TTC549 (cell line): ENCODE measurements around the gene MKNK2.
"Not testable (repeated sequence)": the region's sequence is repeated elsewhere in the genome, so short reads cannot be mapped to it uniquely, and the experiment has no call there.

Experiments used
- FAIRE-seq: peaks from 2 replicates; lab custom pipeline; 2012; peaks lifted over from hg19 to GRCh38; lab: Jason Lieb, UNC

The MKNK2 gene

DNA sequence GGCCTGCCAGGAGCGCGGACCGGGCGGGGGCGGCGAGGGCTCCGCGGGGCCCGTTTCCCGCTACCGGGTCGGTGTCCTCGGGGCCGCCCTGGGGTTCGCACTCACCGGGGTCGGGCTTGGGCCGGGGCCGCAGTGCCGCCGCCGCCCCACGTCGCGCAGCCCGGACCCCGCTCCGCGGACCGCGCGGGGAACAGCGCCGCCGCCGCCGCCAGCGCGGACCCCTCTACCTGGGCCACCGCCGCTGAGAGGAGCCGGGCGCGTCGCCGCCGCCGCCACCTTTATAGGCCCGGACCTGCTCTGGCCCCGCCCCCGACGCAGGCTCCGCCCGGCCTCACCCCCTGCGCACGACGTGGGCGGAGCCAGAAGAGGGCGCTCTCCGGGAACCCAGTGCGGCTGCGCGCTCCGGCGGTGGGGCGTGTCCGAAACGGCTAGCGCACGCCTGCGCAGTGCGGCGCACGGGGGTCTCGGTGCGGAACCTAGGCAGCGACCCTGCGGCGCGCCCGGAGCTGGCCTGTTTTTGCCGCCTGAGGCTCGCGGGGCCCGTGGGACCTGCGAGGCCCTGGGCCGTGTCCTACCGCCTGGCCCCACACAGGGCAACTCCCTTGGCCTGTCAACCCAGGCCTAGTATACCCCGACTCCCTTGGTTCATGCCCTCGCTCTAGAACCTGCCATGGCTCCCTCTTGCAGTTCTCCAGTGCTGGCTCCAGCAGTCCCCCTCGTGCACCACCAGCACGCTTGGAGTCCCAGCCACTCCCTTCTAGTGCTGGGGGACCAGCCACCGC lies at the start of gene MKNK2:
MKNK2 (minus strand) TSS at position 254 of the 782 bp plus-strand sequence. CDS start 393 bp downstream, outside the sequence.
- no peak for FAIRE-seq

- no peak for FAIRE-seq
Measured at GRCh38 chr19:2100719-2101061, 49.6 kb upstream of the MKNK2 start.

DNA sequence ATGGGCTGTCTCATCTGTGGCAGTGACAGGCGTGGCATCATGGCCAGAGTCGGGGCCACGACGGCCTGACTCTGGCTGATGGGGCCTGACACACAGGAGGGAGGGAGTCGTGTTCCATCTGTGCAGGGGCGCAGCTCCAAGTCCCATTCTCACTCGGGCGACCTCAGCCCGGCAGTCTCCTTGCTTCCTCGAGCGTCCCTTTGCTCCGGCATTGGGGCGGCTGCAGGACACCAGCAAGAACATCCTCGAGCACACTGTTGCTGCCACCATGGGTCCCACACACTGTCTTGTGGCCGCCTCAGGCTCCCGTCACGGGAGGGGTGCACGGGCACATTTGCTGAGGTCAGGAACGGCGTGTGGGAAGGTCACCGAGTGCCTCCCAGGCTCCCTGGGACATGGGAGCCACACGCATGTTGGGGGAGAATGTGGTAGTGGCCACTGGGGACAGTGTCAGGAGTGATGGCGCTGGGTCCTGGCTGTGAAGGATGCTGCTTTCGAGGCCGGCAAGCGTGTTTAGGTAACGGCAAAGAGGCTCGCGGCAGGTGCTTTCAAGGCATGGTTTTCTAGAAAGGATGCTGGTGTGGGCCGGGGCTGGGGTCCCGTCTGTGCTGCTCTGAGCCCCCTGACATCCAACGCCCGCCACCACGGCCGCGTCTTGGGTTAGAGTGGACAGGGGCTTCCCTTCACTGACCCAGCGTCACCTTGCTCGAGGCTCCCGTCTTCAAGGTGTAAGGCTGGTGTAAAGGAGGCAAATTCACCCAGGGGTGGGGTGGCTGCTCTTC lies 49.1 kb upstream of the MKNK2 start:
- no peak for FAIRE-seq

DNA sequence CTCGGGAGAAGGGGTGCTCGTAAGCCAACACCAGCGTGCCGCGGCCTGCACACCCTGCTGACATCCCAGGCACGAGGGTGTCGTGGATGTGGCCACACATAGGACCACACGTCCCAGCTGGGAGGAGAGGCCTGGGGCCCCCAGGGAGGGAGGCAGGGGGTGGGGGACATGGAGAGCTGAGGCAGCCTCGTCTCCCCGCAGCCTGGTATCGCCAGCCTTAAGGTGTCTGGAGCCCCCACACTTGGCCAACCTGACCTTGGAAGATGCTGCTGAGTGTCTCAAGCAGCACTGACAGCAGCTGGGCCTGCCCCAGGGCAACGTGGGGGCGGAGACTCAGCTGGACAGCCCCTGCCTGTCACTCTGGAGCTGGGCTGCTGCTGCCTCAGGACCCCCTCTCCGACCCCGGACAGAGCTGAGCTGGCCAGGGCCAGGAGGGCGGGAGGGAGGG lies 48.0 kb upstream of the MKNK2 start:
- FAIRE-seq, result no peak

- no peak for FAIRE-seq
Measured at GRCh38 chr19:2097886-2098327, 46.9 kb upstream of the MKNK2 start.

- FAIRE-seq, result no peak
Measured at GRCh38 chr19:2097203-2097885, 46.3 kb upstream of the MKNK2 start.

DNA sequence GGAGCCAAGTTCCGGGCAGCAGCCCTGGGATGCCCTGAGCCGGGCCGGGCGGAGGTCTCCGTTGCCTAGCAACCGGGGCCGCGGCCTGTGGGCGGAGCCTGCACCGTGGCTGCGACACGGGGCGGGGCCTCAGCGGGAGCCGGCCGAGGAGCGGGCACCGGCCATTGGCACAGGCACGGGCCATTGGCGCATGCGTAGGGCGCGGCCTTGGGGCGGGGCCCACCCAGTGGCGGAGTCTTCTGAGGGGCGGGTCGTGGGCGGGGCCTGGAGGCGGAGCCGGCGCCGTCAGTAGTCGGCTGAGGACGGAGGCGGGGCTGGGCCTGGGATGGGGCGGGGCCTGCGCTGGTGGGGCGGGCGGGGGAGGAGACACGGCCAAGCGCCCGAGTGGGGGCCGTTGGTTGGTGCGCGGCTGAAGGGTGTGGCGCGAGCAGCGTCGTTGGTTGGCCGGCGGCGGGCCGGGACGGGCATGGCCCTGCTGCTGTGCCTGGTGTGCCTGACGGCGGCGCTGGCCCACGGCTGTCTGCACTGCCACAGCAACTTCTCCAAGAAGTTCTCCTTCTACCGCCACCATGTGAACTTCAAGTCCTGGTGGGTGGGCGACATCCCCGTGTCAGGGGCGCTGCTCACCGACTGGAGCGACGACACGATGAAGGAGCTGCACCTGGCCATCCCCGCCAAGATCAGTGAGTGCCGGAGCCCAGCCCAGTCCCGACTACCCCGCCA lies 45.6 kb upstream of the MKNK2 start, which contains the start of gene IZUMO4:
IZUMO4 (plus strand) TSS at position 436 of the 723 bp plus-strand sequence; CDS start at position 467, 31 bp downstream.
- FAIRE-seq, result no peak

DNA sequence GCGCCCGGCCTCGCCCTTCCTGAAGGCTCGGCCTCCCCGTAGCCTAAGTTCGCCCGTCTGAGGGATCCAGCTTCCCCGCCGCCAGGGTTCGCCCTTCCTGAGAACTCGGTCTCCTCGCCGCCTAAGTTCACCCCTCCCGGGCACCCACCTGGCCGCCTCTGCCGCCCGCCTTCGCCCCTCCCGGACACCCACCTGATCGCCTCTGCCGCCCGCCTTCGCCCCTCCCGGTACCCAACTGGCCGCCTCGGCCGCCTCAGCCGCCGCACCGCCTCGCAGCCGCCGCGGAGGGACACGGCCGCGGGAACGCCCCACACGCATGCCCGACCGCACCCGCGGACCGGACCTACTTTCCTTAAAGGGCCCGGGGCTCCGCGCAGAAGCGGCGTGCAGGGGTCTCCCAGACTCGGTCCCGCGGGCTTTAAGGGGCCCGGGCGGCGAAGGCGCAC lies 45.0 kb upstream of the MKNK2 start, which contains the start of gene MOB3A:
MOB3A (minus strand) TSS at position 293 of the 446 bp plus-strand sequence. CDS start 17,766 bp downstream, outside the sequence.
- FAIRE-seq, result no peak

DNA sequence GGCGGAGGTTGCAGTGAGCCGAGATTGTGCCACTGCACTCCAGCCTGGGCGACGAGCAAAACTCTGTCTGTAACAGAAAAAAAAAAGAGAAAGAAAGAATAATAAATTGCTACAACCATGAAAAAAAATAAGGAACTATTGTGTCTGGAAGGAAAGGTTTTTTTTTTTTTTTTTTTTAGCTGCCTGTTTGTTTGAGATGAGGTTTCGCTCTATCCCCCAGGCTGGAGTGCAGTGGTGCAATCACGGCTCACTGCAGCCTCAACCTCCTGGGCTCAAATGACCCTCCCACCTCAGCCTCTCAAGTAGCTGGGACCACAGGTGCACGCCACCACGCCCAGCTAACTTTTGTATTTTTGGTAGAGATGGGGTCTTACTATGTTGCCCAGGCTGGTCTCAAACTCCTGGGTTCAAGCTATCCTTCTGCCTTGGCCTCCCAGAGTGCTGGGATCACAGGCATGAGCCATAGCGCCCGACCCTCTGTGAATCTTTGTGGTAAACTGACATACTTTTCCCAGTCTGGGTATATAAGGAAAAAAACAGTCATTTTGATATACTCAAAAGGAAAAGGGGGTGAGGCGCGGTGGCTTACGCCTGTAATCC lies 41.0 kb upstream of the MKNK2 start:
- FAIRE-seq, result not testable (repeated sequence)

DNA sequence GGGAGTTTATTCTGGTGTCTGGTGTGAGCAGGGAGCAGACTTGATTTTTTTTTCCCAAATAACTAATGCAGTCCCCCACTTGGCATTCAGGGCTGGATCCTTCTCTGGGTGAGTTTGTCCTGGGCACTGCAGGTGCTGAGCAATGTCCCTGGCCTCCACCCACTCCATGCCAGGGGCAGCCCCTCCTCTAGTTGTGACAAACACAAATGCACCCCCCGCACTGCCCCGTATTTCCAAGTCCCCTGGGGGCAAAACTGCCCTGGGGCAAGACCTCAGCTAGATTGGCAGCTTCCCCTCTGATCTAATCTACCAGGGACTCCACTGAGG lies 38.6 kb upstream of the MKNK2 start:
- no peak for FAIRE-seq

DNA sequence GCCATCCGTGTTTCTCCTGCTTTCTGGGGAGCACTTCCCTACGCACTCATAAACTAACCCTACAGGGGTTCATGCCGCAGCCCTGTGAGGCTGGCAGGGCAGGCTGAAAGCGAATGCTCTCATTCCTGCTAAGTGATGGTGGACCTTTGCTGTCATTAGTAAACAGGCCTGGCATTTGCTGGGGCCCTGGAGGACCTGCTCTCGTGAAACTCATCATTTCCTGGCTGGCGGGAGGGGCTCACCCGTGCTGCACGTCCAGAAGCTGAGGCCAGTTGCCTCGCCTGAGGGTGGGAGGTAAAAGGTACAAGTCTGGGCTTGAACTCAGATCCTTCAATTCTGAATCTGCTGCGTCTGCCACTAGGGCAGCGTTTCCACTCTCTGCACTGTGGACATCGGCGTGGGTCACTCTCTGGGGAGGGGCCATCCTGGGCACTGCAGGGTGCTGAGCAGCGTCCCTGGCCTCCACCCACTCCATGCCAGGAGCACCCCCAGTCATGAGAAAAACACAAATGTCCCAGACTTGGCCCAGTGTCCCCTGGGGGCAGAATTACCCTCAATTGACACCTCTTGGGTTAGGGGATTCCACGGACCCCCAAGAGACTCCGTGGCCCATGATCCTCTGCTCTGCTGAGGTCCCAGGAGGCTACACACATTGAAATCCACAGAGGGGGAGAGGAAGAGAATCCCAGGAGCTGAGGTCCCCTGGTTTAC lies 38.1 kb upstream of the MKNK2 start:
- FAIRE-seq, result no peak

- no peak for FAIRE-seq
Measured at GRCh38 chr19:2087621-2088100, 36.6 kb upstream of the MKNK2 start.

GRCh38 chr19:2086695-2087620 lies 35.9 kb upstream of the MKNK2 start:
- FAIRE-seq, result not testable (repeated sequence)

DNA sequence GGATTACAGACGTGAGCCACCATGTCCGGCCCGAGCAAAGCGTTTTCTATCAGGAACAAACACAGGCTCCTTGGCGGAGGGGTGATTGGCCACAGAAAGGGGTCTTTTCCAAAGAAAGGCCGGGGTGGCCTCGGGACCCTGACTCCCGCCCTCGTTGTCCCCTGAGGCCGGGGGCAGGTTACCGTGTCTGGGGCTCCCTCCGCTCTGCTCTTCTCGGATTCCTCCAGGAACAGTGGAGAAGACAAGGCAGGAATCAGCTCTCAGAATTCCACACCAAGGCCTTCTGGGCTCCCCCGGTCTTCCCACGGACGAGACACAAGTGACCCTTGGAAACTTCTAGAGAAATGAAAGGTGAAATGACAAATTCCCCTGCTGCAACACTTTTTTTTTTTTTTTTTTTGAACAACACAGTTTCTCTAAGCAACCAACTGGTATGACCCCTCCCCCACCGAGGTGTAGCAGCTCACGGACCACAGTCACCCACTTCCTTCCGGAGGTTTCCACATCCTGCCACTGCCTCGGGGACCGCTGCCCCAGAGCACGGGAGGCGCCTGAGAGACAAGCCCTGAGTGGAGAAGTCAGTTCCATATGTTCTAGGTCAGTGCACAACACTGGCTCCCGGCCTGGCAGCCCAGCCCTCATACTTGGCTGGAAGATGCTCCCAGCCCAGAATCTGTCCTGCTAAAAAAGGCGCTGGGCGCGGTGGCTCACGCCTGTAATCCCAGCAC lies 34.1 kb upstream of the MKNK2 start:
- no peak for FAIRE-seq

GRCh38 chr19:2083174-2083854 lies 32.3 kb upstream of the MKNK2 start:
- FAIRE-seq, result no peak

- no peak for FAIRE-seq
Measured at GRCh38 chr19:2081873-2082810, 31.1 kb upstream of the MKNK2 start.

GRCh38 chr19:2080336-2080988 lies 29.4 kb upstream of the MKNK2 start:
- FAIRE-seq, result no peak
